ENCODE measurements around the gene FOXL2. TPM values are rescaled to one million over a fixed set of nuclear protein-coding genes. Genes with fewer than 3 reads are reported as not detected.

Gene FOXL2
- total and polyA plus RNA-seq, 2 of the 13 experiments (the other 11 are each of a cell fraction or from before 2014, with no cell fraction given): not detected

GRCh38 chr3:138915503-138916498 lies 31.1 kb downstream of the FOXL2 start (continued):
- 0 out of 2 replicates have a peak, but pooled peaks have one; percentile 31 for TF ChIP-seq ZBTB39 (CRISPR knock-in tag; IDR thresholded peaks at IDR 0.05)
- TF ChIP-seq HDAC1 (CRISPR knock-in tag; IDR thresholded peaks at IDR 0.05): no peak
- TF ChIP-seq ARID5B (CRISPR knock-in tag; IDR thresholded peaks at IDR 0.05): no peak; the same call in 1 of the 2 replicates
- no peak for TF ChIP-seq ATF6 (CRISPR knock-in tag; conservative IDR thresholded peaks at IDR 0.05)
- no peak for TF ChIP-seq PRDM4 (CRISPR knock-in tag; IDR thresholded peaks at IDR 0.05; ENCODE audit: borderline replicate concordance)
- TF ChIP-seq SIX1 (CRISPR knock-in tag; IDR thresholded peaks at IDR 0.05; ENCODE audit: borderline replicate concordance): no peak
- TF ChIP-seq GATAD1 (CRISPR knock-in tag; IDR thresholded peaks at IDR 0.05): no peak; the same call in 1 of the 2 replicates
- no peak for TF ChIP-seq SAFB2 (CRISPR knock-in tag; IDR thresholded peaks at IDR 0.05; ENCODE audit: borderline replicate concordance, low read depth)
- no peak for TF ChIP-seq ATF2 (CRISPR knock-in tag; IDR thresholded peaks at IDR 0.05)
- no peak for TF ChIP-seq ZNF761 (CRISPR knock-in tag; conservative IDR thresholded peaks at IDR 0.05)
